ENCODE results near the gene ENDOU. TPM values are rescaled to one million over a fixed set of nuclear protein-coding genes. Genes with fewer than 3 reads are reported as not detected.

The ENDOU gene
- total RNA-seq, 6 donors from 2014 or later: 0.14 to 2.1 (median 0.83) TPM; not detected in 2

DNA sequence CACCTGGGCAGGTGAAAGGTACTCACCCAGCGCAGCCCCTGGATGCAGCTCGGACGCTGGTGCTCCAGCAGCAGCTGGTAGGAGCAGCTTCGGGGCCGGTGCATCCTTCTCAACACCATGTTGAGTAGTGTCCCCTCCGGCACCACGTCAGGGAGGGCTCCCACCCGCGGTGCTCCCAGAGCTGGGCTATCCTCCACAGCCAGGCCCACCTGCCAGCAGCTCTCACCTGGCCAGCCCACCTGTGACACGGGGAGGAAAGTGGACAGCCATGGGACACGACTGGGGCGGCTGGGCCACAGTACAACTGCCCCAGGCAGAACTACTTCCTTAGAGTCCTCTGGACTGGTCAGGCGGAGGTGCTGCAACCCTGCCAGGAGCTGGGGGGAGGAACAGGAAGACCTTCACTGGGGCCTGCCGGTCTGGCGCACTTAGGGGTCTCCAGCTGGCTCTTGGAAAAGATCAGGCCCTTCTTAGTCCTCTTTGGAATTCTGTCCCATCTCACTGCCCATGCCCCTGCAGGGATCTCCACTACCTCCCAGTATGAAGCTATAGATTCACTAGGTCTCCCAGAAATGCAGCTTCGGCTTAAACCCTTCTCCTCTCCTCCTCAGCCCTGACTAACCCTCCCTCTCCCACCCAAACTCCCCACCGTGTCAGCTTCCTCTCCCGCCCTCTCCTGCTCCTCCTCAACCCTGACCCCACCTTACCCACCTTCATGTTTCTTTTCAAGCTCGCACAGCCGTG lies 32.7 kb upstream of the ENDOU start:
- Histone ChIP-seq H3K4me3 (peak overlapping the region; percentile 38 to 73 (median 60)), H3K27me3 (no peaks in the 10 kb centered on the region), H3K36me3 (no peaks in the 10 kb centered on the region), H3K27ac (peak overlapping the region; percentile 80 to 90 (median 86)), H3K4me1 (peaks cover 60 to 66% (median 62%) of the 10 kb centered on the region in 4 donors), H3K9me3 (no peaks in the 10 kb centered on the region)
- ATAC-seq (ENCODE audit: low FRiP score in 2 of 2) (peak; percentile 32 to 38), DNase-seq (peak; percentile 67 to 72)
- 14 to 21% methylated on average over 8 to 20 of the region's 20 CpGs for WGBS, 2 donors
- TF ChIP-seq, protein P1, sequence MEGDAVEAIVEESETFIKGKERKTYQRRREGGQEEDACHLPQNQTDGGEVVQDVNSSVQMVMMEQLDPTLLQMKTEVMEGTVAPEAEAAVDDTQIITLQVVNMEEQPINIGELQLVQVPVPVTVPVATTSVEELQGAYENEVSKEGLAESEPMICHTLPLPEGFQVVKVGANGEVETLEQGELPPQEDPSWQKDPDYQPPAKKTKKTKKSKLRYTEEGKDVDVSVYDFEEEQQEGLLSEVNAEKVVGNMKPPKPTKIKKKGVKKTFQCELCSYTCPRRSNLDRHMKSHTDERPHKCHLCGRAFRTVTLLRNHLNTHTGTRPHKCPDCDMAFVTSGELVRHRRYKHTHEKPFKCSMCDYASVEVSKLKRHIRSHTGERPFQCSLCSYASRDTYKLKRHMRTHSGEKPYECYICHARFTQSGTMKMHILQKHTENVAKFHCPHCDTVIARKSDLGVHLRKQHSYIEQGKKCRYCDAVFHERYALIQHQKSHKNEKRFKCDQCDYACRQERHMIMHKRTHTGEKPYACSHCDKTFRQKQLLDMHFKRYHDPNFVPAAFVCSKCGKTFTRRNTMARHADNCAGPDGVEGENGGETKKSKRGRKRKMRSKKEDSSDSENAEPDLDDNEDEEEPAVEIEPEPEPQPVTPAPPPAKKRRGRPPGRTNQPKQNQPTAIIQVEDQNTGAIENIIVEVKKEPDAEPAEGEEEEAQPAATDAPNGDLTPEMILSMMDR (IDR thresholded peaks at IDR 0.05): no peak
- TF ChIP-seq POLR2A (IDR thresholded peaks at IDR 0.05) (no peak), POLR2AphosphoS5 (IDR thresholded peaks at IDR 0.05) (no peak), EP300 (IDR thresholded peaks at IDR 0.05) (no peak)

GRCh38 chr12:47757364-47757839 lies 32.1 kb upstream of the ENDOU start:
- H3K4me3 ChIP-seq: peak overlapping the region; percentile 38 to 73 (median 60)
- WGBS, 2 donors: 38 to 40% methylated on average over 4 to 7 of the region's 7 CpGs
- no peaks in the 10 kb centered on the region for H3K36me3 ChIP-seq
- no peak for DNase-seq
- peaks cover 67 to 72% (median 68%) of the 10 kb centered on the region in 4 donors for H3K4me1 ChIP-seq
- H3K27me3 ChIP-seq: no peaks in the 10 kb centered on the region
- H3K9me3 ChIP-seq: no peaks in the 10 kb centered on the region
- TF ChIP-seq POLR2AphosphoS5 (IDR thresholded peaks at IDR 0.05): no peak
- peak overlapping the region; percentile 80 to 90 (median 86) for H3K27ac ChIP-seq
- no peak for ATAC-seq (ENCODE audit: low FRiP score in 2 of 2)

DNA sequence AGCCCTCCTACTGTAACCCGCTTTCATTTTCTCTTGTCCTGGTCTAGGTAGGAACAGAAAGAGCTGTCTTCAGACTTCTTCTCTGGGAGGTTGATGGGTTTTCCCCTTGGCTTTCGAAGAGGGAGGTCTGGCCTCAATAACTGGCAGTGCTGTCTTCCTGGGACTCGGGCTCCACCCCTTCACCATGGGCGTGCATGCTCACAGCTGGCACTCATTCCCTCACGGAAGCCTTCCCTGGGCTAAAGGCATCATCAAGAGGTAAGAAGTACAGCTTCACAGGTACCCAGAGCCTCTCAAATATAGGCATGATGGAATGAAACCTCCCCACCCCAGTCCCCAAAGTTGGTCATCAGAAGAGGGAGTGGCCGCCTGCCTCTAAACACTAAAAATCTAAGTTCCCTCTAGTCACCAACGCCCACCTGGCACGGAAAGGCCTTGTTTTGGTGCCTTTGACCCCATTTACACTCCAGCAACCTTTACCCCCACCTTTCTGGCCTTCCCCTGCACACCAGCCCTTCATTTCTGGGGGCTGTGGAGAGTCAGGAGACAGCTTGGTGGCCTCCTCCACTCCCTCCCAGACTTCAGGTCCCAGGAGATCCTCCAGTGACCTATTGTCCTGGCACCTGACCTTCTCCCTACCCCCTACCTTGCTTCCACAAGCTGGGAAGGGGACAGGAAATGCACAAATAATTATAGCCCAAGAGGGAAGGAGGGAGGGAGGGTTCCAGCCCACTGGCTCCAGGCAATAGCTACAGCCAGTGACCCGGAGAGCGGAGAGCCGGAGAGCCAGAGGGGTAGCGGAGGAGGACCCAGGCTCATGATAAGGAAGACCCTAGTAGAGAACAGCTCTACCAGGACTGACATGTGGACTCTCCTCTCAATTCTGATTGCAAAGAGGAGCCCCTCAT lies 30.6 kb upstream of the ENDOU start:
- Histone ChIP-seq H3K27ac (peak overlapping the region; percentile 20 to 90 (median 80)), H3K36me3 (peaks cover 0 to 7% (median 2%) of the 10 kb centered on the region in 4 donors), H3K9me3 (no peaks in the 10 kb centered on the region), H3K4me1 (peaks cover 68 to 80% (median 70%) of the 10 kb centered on the region in 4 donors), H3K27me3 (no peaks in the 10 kb centered on the region), H3K4me3 (peak overlapping the region in 3 of 4 donors; percentile 1 to 72 (median 48))
- ATAC-seq (ENCODE audit: low FRiP score in 2 of 2) (no peak), DNase-seq (peak in 1 of 2 donors; percentile 87)
- 58 to 61% methylated on average over 12 of the region's 12 CpGs for WGBS, 2 donors
- peak in 1 of 2 donors; percentile 12 for TF ChIP-seq POLR2AphosphoS5 (IDR thresholded peaks at IDR 0.05)
- TF ChIP-seq EP300 (IDR thresholded peaks at IDR 0.05): no peak

DNA sequence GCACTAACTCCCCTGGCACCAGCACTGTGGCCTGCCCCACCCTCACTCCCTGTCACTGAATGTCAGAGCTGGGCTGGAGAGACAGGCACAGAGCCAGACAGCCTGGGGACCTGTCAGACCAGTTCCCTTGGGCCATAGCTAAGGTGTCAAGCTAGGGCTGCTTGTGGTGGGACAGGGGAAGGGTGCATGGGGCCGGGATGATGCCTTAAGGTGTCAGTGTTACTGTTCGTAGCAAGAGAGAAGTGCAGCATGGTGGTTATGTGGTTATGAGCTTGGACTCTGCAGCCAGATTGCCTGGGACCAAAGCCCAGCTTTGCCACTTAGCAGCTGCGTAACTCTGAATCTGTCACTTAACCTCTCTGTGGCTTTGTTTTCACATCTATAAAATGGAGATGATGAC lies 29.6 kb upstream of the ENDOU start:
- WGBS, 2 donors: 42 to 67% methylated on average over 2 to 3 of the region's 3 CpGs
- TF ChIP-seq, protein P1 (IDR thresholded peaks at IDR 0.05): no peak
- TF ChIP-seq POLR2AphosphoS5 (IDR thresholded peaks at IDR 0.05): peak in 1 of 2 donors; percentile 61
- TF ChIP-seq POLR2A (IDR thresholded peaks at IDR 0.05): peak in 1 of 4 donors; percentile 23
- TF ChIP-seq EP300 (IDR thresholded peaks at IDR 0.05): peak in 1 of 4 donors; percentile 15
- H3K4me1 ChIP-seq: peaks cover 66 to 79% (median 70%) of the 10 kb centered on the region in 4 donors
- peak overlapping the region; percentile 66 to 90 (median 80) for H3K27ac ChIP-seq
- DNase-seq (peak in 1 of 2 donors; percentile 90), ATAC-seq (ENCODE audit: low FRiP score in 2 of 2) (peak in 1 of 2 donors; percentile 70)
- H3K9me3 ChIP-seq: no peaks in the 10 kb centered on the region
- H3K4me3 ChIP-seq: no peak overlapping the region
- H3K36me3 ChIP-seq: peaks cover 0 to 17% (median 6%) of the 10 kb centered on the region in 4 donors
- no peaks in the 10 kb centered on the region for H3K27me3 ChIP-seq

DNA sequence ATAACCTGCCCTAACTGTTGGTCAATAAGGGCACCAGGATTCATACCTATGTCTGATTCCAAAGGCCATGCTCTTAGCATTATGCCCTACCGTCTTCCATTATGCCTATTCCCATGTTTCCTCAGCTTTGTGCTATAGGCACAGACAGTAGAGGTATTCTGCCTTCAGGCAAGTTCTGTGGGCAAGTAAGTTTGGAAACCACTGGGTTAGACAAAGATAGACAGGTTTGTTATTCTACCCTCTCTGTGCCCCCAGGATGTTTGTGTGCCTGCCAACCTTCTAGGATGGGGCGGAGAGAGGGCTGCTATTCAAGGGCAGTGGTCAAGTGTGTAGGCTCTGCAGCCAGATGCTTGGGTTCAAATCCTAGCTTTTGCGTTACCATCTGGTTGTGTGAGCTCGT lies 28.8 kb upstream of the ENDOU start:
- TF ChIP-seq, protein P1 (IDR thresholded peaks at IDR 0.05): no peak
- TF ChIP-seq EP300 (IDR thresholded peaks at IDR 0.05) (no peak), POLR2A (IDR thresholded peaks at IDR 0.05) (no peak), POLR2AphosphoS5 (IDR thresholded peaks at IDR 0.05) (no peak)
- 63 to 78% methylated on average over 4 of the region's 4 CpGs for whole genome bisulfite sequencing, 2 donors
- H3K4me1 ChIP-seq: peaks cover 59 to 71% (median 64%) of the 10 kb centered on the region in 4 donors

More for the DNA sequence above, 28.8 kb upstream of the ENDOU start:
- H3K27ac ChIP-seq: peak overlapping the region; percentile 66 to 90 (median 80)
- H3K4me3 ChIP-seq: no peak overlapping the region
- no peak for DNase-seq
- no peaks in the 10 kb centered on the region for H3K9me3 ChIP-seq
- no peak for ATAC-seq (ENCODE audit: low FRiP score in 2 of 2)
- H3K27me3 ChIP-seq: no peaks in the 10 kb centered on the region
- H3K36me3 ChIP-seq: peaks cover 0 to 25% (median 11%) of the 10 kb centered on the region in 4 donors

Data from upper lobe of left lung (tissue), 6 donors.